ENCODE results near the gene FCER1G. TPM values are rescaled to one million over a fixed set of nuclear protein-coding genes. Genes with fewer than 3 reads are reported as not detected.

The FCER1G gene
- polyA plus RNA-seq, 1 donor from 2014 or later: 3.5 TPM

GRCh38 chr1:161226320-161226711 is 11.2 kb downstream of the FCER1G start:
- Histone ChIP-seq H2AFZ (ENCODE audit: low read depth, low read length) (peak overlapping the region; percentile 80), H3K27ac (ENCODE audit: low read length) (peak overlapping the region; percentile 51)

DNA sequence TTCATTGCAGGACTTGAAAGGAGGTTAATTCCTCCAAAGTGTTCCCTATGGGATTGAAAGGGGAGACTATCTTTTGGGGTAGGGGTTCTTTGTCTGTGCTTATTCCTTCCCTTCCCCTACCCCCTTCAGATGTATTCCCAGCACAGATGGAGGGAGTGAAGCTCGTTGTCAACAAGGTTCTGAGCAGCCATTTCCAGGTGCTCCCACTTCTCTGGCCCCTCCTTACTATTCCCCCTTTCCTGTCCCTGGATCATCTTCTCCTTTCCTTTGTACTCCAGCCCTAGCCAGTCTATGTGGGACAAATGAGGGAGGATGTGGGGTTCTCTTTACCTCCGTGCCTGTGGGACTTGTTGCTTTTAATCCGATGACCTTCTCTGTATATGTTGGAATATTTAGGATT is 11.7 kb downstream of the FCER1G start:
- Histone ChIP-seq H2AFZ (ENCODE audit: low read depth, low read length) (peak overlapping the region; percentile 80), H3K27me3 (ENCODE audit: insufficient read depth, low read depth, low read length) (no peaks in the 10 kb centered on the region), H3K4me3 (ENCODE audit: low read length) (peak overlapping the region; percentile 73), H3K9me3 (ENCODE audit: low read length) (no peaks in the 10 kb centered on the region), H4K20me1 (ENCODE audit: insufficient read depth) (no peaks in the 10 kb centered on the region), H3F3A (ENCODE audit: insufficient read depth, low read length, poor library complexity, severe bottlenecking) (no peaks in the 10 kb centered on the region), H3K27ac (ENCODE audit: low read length) (peak overlapping the region; percentile 51), H3K9ac (ENCODE audit: low read length) (peak overlapping the region; percentile 79), H3K4me2 (ENCODE audit: low read length) (peak overlapping the region; percentile 59), H3K9me2 (ENCODE audit: insufficient read depth, low read length) (no peaks in the 10 kb centered on the region), H3K36me3 (ENCODE audit: insufficient read depth, low read length) (no peaks in the 10 kb centered on the region), H3K79me2 (replicated peaks; ENCODE audit: insufficient read depth, low read length) (peaks cover 2% of the 10 kb centered on the region)
- TF ChIP-seq EP300 (conservative IDR thresholded peaks at IDR 0.05; ENCODE audit: poor library complexity, severe bottlenecking): no peak
- TF ChIP-seq MXI1 (conservative IDR thresholded peaks at IDR 0.05; ENCODE audit: poor library complexity, severe bottlenecking): no peak
- no peak for TF ChIP-seq EZH2 (IDR thresholded peaks at IDR 0.05; ENCODE audit: borderline replicate concordance, insufficient read depth, low read length, poor library complexity, severe bottlenecking)
- no peak for TF ChIP-seq REST (IDR thresholded peaks at IDR 0.05; ENCODE audit: borderline replicate concordance)

More at GRCh38 chr1:161226320-161226711, 11.2 kb downstream of the FCER1G start:
- H3K4me2 ChIP-seq (ENCODE audit: low read length): peak overlapping the region; percentile 59
- H3K36me3 ChIP-seq (ENCODE audit: insufficient read depth, low read length): no peaks in the 10 kb centered on the region
- no peaks in the 10 kb centered on the region for H3K27me3 ChIP-seq (ENCODE audit: insufficient read depth, low read depth, low read length)
- peak overlapping the region; percentile 79 for H3K9ac ChIP-seq (ENCODE audit: low read length)
- no peaks in the 10 kb centered on the region for H4K20me1 ChIP-seq (ENCODE audit: insufficient read depth)
- peak; percentile 10 for TF ChIP-seq REST (IDR thresholded peaks at IDR 0.05; ENCODE audit: borderline replicate concordance)
- no peak for TF ChIP-seq SMC3 (conservative IDR thresholded peaks at IDR 0.05; ENCODE audit: poor library complexity)
- no peak for TF ChIP-seq RAD21 (conservative IDR thresholded peaks at IDR 0.05)
- H3K79me2 ChIP-seq (replicated peaks; ENCODE audit: insufficient read depth, low read length): peaks cover 2% of the 10 kb centered on the region
- no peaks in the 10 kb centered on the region for H3K9me3 ChIP-seq (ENCODE audit: low read length)
- no peaks in the 10 kb centered on the region for H3F3A ChIP-seq (ENCODE audit: insufficient read depth, low read length, poor library complexity, severe bottlenecking)
- peak overlapping the region; percentile 73 for H3K4me3 ChIP-seq (ENCODE audit: low read length)
- no peaks in the 10 kb centered on the region for H3K9me2 ChIP-seq (ENCODE audit: insufficient read depth, low read length)
